H9 (cell line): Measurements from ENCODE around the gene MFRP. TPM values are rescaled to one million over a fixed set of nuclear protein-coding genes. Genes with fewer than 3 reads are reported as not detected.

ENCODE experiments used
- DNase-seq: peaks from one replicate; pipeline ENCODE4 v3.0.0-alpha.2; 2017
- H2AFZ ChIP-seq: one replicate; pipeline ENCODE4 v1.6.1; 2013; ENCODE audit warnings: mild to moderate bottlenecking, low read length, control low read depth, moderate library complexity
- H2AK5ac ChIP-seq: 2 replicates; pipeline ENCODE4 v1.6.1; 2013; ENCODE audit warnings: low read length, control low read depth, mixed read lengths; ENCODE audit not compliant: insufficient read length
- H2BK120ac ChIP-seq: one replicate; pipeline ENCODE4 v1.6.1; 2013; ENCODE audit warnings: low read depth, mild to moderate bottlenecking, low read length, control low read depth, inconsistent platforms; ENCODE audit not compliant: poor library complexity, severe bottlenecking
- H2BK12ac ChIP-seq: 2 replicates; pipeline ENCODE4 v1.6.1; 2013; ENCODE audit warnings: low read length, control low read depth, mixed read lengths, low read depth; ENCODE audit not compliant: insufficient read length
- H2BK15ac ChIP-seq: 2 replicates; pipeline ENCODE4 v1.6.1; 2013; ENCODE audit warnings: low read depth, low read length, control low read depth
- H2BK20ac ChIP-seq: one replicate; pipeline ENCODE4 v1.6.1; 2013; ENCODE audit warnings: low read depth, mild to moderate bottlenecking, low read length, control low read depth, inconsistent platforms; ENCODE audit not compliant: poor library complexity, severe bottlenecking
- H2BK5ac ChIP-seq: 2 replicates; pipeline ENCODE4 v1.6.1; 2013; ENCODE audit warnings: low read length, control low read depth, mixed read lengths; ENCODE audit not compliant: insufficient read length
- H3K14ac ChIP-seq: 2 replicates; pipeline ENCODE4 v1.6.1; 2013; ENCODE audit warnings: low read length, control low read depth; ENCODE audit not compliant: insufficient read depth
- H3K18ac ChIP-seq: 2 replicates; pipeline ENCODE4 v1.6.1; 2013; ENCODE audit warnings: low read depth, mild to moderate bottlenecking, mixed read lengths, low read length, control low read depth; ENCODE audit not compliant: insufficient read length
- H3K23ac ChIP-seq: 2 replicates; pipeline ENCODE4 v1.6.1; 2013; ENCODE audit warnings: low read length, control low read depth, mixed read lengths, low read depth; ENCODE audit not compliant: insufficient read length
- H3K23me2 ChIP-seq: 2 replicates; pipeline ENCODE4 v1.6.1; 2013; ENCODE audit warnings: low read depth, mild to moderate bottlenecking, mixed read lengths, low read length, control low read depth; ENCODE audit not compliant: insufficient read length, poor library complexity, severe bottlenecking
- H3K27ac ChIP-seq: 2 replicates; pipeline ENCODE4 v1.5.1; 2013; ENCODE audit warnings: low read length, control low read depth, mixed read lengths, low read depth; ENCODE audit not compliant: insufficient read length
- H3K27me3 ChIP-seq: 2 replicates; pipeline ENCODE4 v1.6.1; 2013; ENCODE audit warnings: low read length, control low read depth, inconsistent platforms; ENCODE audit not compliant: insufficient read depth
- H3K4ac ChIP-seq: 2 replicates; pipeline ENCODE4 v1.6.1; 2013; ENCODE audit warnings: low read depth, mild to moderate bottlenecking, control low read depth, inconsistent platforms, low read length, moderate library complexity
- H3K4me1 ChIP-seq: 2 replicates; pipeline ENCODE4 v1.6.1; 2013; ENCODE audit warnings: low read length, control low read depth, inconsistent platforms; ENCODE audit not compliant: insufficient read depth
- H3K4me2 ChIP-seq: 2 replicates; pipeline ENCODE4 v1.6.1; 2013; ENCODE audit warnings: low read length, control low read depth, mixed read lengths; ENCODE audit not compliant: insufficient read length, insufficient read depth
- H3K56ac ChIP-seq: 2 replicates; pipeline ENCODE4 v1.6.1; 2013; ENCODE audit warnings: low read depth, mild to moderate bottlenecking, mixed read lengths, low read length, control low read depth; ENCODE audit not compliant: insufficient read length
- H3K79me1 ChIP-seq: 2 replicates; pipeline ENCODE4 v1.6.1; 2013; ENCODE audit warnings: low read depth, mild to moderate bottlenecking, moderate library complexity, low read length, control low read depth, inconsistent platforms; ENCODE audit not compliant: insufficient read depth, poor library complexity, severe bottlenecking
- H3K79me2 ChIP-seq: 2 replicates; pipeline ENCODE4 v1.6.1; 2013; ENCODE audit warnings: low read length, control low read depth, inconsistent platforms; ENCODE audit not compliant: insufficient read depth
- H3K9ac ChIP-seq: 2 replicates; pipeline ENCODE4 v1.6.1; 2013; ENCODE audit warnings: low read length, control low read depth, mixed read lengths; ENCODE audit not compliant: insufficient read length; ENCODE audit errors: extremely low read depth
- H3K9me3 ChIP-seq: one replicate; pipeline ENCODE4 v1.6.1; 2013; ENCODE audit warnings: low read depth, low read length, inconsistent platforms; ENCODE audit not compliant: control insufficient read depth
- H3T11ph ChIP-seq: one replicate; pipeline ENCODE4 v1.6.1; 2013; ENCODE audit warnings: mild to moderate bottlenecking, low read length, control low read depth, inconsistent platforms
- H4K20me1 ChIP-seq: one replicate; pipeline ENCODE4 v1.6.1; 2013; ENCODE audit not compliant: control insufficient read depth, insufficient read length, insufficient read depth
- H4K5ac ChIP-seq: 2 replicates; pipeline ENCODE4 v1.6.1; 2013; ENCODE audit warnings: low read depth, mild to moderate bottlenecking, mixed read lengths, low read length, control low read depth; ENCODE audit not compliant: insufficient read length
- H4K8ac ChIP-seq: replicated peaks from 2 replicates; pipeline ENCODE4 v1.6.1; 2013; ENCODE audit warnings: low read length, control low read depth, mixed read lengths, low read depth; ENCODE audit not compliant: insufficient read length
- H4K91ac ChIP-seq: 2 replicates; pipeline ENCODE4 v1.6.1; 2013; ENCODE audit warnings: low read depth, mild to moderate bottlenecking, moderate library complexity, mixed read lengths, low read length, control low read depth; ENCODE audit not compliant: insufficient read length
- H3K27ac Mint-ChIP-seq, 3 experiments: 2 replicates in 2 of 3; 3 replicates in 1 of 3; pipeline ENCODE4 v1.8.0; 2020 to 2021; ENCODE audit warnings: mixed read lengths in 3 of 3, mild to moderate bottlenecking in 1 of 3, moderate library complexity in 1 of 3
- H3K27me3 Mint-ChIP-seq: 2 replicates; pipeline ENCODE4 v1.8.0; 2021; ENCODE audit warnings: low read depth, mild to moderate bottlenecking, moderate library complexity, mixed read lengths
- H3K36me3 Mint-ChIP-seq, 3 experiments: 2 replicates in 2 of 3; 3 replicates in 1 of 3; pipeline ENCODE4 v1.8.0; 2020 to 2021; ENCODE audit warnings: low read depth in 3 of 3, mixed read lengths in 3 of 3; ENCODE audit not compliant: insufficient read depth in 1 of 3
- H3K4me1 Mint-ChIP-seq, 2 experiments: 2 replicates each; pipeline ENCODE4 v1.8.0; 2020; ENCODE audit warnings: mixed read lengths in 2 of 2
- H3K4me3 Mint-ChIP-seq, 2 experiments: 2 replicates in 1 of 2; 3 replicates in 1 of 2; pipeline ENCODE4 v1.8.0; 2020 to 2021; ENCODE audit warnings: mild to moderate bottlenecking in 2 of 2, mixed read lengths in 2 of 2, moderate library complexity in 1 of 2
- H3K9me3 Mint-ChIP-seq, 2 experiments: 2 replicates in 1 of 2; 3 replicates in 1 of 2; pipeline ENCODE4 v1.8.0; 2020; ENCODE audit warnings: mild to moderate bottlenecking in 2 of 2, mixed read lengths in 2 of 2, moderate library complexity in 1 of 2
- CTCF ChIP-seq: fragments of 200-600 bp; sonication (generic); conservative IDR thresholded peaks from 3 replicates; pipeline ENCODE4 v1.8.0; 2021; ENCODE audit warnings: antibody characterized with exemption, mild to moderate bottlenecking
- WGBS: extraction: QIAGEN DNeasy Blood & Tissue Kit; methylation state at CpG from one replicate; pipeline ENCODE4 v1.1.7; 2013; ENCODE audit warnings: missing lambda C conversion rate, low lambda C conversion rate, mixed read lengths; ENCODE audit not compliant: insufficient read length; ENCODE audit errors: extremely low coverage; 5-methylcytosine and 5-hydroxymethylcytosine counted together
- total RNA-seq: library from RNA; stranded (reverse); gene quantifications from 2 replicates; pipeline ENCODE4 v1.2.1, GENCODE V29; 2021

MFRP gene
- total RNA-seq, 1 experiment from 2014 or later, result not detected

DNA sequence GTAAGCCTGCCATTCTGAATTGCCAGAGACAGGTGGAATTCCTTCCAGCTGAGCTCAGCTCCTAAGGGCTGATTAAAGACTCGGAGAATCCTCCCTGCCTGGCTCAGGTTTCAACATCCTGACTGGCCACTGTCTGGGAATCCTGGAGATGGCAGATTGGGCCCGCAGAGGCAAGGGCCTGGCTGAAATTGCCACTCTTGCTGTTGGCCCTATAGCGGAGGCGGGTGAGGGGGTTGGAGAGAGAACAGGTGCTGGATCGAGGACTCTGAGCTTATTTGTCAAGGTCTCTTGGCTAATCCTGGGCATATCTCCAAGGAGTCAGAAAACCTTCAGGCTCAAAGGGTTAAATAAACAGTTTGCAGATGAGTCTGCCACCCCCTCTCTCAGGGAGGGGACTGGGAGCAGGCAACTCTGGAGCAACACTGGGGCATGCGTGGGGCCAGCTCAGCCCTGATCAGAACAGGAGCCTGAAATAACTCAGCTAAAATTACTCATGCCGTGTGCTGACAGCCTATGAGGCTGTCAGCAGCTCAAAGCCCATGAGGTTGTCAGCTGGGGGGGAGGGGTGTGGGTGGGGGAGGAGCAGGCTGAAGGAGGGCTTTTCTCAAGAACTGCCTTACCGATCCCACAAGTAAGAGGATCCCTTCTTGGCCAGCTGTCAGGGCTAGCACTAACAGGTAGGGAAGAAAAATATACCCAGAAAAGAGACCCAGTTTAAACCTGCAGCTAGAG is 14.7 kb upstream of the MFRP start:
- peaks cover 13 to 28% (median 26%) of the 10 kb centered on the region in 3 experiments for H3K36me3 Mint-ChIP-seq
- Histone ChIP-seq H2BK5ac (no peak overlapping the region), H3T11ph (no peak overlapping the region), H3K27ac (no peak overlapping the region), H2BK15ac (no peak overlapping the region), H3K14ac (no peak overlapping the region), H2AFZ (no peak overlapping the region), H4K91ac (no peak overlapping the region), H3K23ac (no peak overlapping the region), H4K5ac (no peak overlapping the region), H3K56ac (no peak overlapping the region), H4K8ac (no peak overlapping the region), H3K9ac (no peak overlapping the region), H3K4me2 (peak overlapping the region; percentile 40), H3K79me2 (no peaks in the 10 kb centered on the region), H3K27me3 (peaks cover 23% of the 10 kb centered on the region; the same call in 1 of the 2 replicates), H3K18ac (no peak overlapping the region), H2BK12ac (no peak overlapping the region), H2BK20ac (no peak overlapping the region), H3K9me3 (no peaks in the 10 kb centered on the region), H2BK120ac (no peak overlapping the region), H3K4ac (no peak overlapping the region), H2AK5ac (no peak overlapping the region), H4K20me1 (peaks cover 8% of the 10 kb centered on the region), H3K79me1 (no peaks in the 10 kb centered on the region), H3K4me1 (peaks cover 7% of the 10 kb centered on the region; the same call in 1 of the 2 replicates), H3K23me2 (peaks cover 10% of the 10 kb centered on the region)
- peaks cover 2 to 5% of the 10 kb centered on the region in 2 experiments; a peak in 2 of 5 replicates for H3K9me3 Mint-ChIP-seq
- H3K27me3 Mint-ChIP-seq, result peaks cover 62% of the 10 kb centered on the region
- no peak for TF ChIP-seq CTCF
- peak overlapping the region in 2 of 3 experiments; percentile 28 to 65; a peak in 1 of 7 replicates for H3K27ac Mint-ChIP-seq
- no CpG with 5 or more reads among the region's 8 CpGs for WGBS
- DNase-seq, result peak; percentile 82
- H3K4me1 Mint-ChIP-seq, result peaks cover 38 to 42% of the 10 kb centered on the region in 2 experiments
- peak overlapping the region; percentile 21 to 67; a peak in 4 of 5 replicates for H3K4me3 Mint-ChIP-seq
